Measurements from ENCODE around the gene NAALADL2.

DNA sequence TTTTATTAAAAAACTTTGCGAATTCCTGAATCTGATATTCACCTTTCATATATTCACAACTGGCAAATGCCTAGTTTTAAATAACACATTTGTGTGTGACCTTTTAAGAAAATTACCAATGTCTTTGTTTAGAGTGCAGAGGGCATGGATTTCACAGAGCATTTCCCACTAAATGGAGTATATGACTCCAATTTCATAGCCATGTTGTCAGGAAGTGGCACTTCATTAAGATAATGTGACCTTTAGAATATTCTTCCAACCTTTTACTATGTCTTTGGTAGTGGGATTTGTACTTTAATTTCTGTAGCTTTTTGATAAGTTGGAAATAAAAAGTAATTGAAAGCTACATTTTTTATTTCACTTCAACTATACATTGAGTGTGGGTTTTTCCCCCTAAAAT is 188.7 kb downstream of the NAALADL2 start:
- TF ChIP-seq, protein P1, sequence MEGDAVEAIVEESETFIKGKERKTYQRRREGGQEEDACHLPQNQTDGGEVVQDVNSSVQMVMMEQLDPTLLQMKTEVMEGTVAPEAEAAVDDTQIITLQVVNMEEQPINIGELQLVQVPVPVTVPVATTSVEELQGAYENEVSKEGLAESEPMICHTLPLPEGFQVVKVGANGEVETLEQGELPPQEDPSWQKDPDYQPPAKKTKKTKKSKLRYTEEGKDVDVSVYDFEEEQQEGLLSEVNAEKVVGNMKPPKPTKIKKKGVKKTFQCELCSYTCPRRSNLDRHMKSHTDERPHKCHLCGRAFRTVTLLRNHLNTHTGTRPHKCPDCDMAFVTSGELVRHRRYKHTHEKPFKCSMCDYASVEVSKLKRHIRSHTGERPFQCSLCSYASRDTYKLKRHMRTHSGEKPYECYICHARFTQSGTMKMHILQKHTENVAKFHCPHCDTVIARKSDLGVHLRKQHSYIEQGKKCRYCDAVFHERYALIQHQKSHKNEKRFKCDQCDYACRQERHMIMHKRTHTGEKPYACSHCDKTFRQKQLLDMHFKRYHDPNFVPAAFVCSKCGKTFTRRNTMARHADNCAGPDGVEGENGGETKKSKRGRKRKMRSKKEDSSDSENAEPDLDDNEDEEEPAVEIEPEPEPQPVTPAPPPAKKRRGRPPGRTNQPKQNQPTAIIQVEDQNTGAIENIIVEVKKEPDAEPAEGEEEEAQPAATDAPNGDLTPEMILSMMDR (IDR thresholded peaks at IDR 0.05; ENCODE audit: insufficient read depth, low read length, poor library complexity, severe bottlenecking), result no peak
- no peak for TF ChIP-seq EZH2phosphoT487 (conservative IDR thresholded peaks at IDR 0.05; ENCODE audit: low read length)
